SK-N-MC (cell line): ENCODE measurements around the gene STAG1.

Experiments used
- EZH2 ChIP-seq: fragments of 200-600 bp; sonication (generic); IDR thresholded peaks from one replicate; pipeline ENCODE4 v1.6.1; 2017; ENCODE audit warnings: antibody characterized with exemption
- POLR2AphosphoS5 ChIP-seq: IDR thresholded peaks from 2 replicates; pipeline ENCODE4 v1.6.1; 2012; ENCODE audit warnings: mild to moderate bottlenecking, low read depth, low read length, borderline replicate concordance

DNA sequence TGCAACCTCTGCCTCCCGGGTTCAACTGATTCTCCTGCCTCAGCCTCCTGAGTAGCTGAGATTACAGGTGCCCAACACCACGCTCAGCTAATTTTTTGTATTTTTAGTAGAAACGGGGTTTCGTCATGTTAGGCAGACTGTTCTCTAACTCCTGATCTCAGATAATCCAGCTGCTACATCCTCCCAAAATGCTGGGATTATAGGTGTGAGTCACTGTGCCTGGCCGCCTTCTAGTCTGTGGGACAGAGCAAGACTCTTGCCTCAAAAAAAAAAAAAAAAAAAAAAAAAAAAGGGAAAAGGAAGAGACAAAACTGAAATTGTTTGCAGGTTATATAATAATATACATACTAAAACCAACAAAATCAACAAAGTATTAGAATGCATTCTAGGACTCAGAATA is 286.9 kb downstream of the STAG1 start:
- TF ChIP-seq POLR2AphosphoS5 (no peak), EZH2 (no peak)
